Measurements from ENCODE around the gene GDA.

DNA sequence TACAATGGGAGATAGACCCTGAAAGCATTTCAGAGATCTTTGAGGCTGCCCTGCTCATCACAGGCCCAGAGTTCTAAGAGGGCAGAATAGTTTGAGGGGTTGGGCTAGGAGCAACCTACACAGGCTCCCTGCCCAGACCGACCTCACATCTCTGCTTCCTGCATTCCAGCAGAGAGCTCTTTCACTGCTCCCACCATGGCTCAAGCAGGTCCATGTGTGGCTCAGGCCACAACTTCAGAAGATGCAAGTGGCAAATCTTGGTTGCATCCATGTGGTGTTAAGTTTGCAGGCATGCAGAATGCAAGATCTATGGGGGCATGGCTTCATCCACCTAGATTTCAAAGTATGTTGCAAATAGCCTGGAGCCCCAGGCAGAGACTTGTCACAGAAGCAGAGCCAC, 39.0 kb downstream of the GDA start:
- no peak for TF ChIP-seq EP300 (IDR thresholded peaks at IDR 0.05)
- TF ChIP-seq POLR2AphosphoS5 (IDR thresholded peaks at IDR 0.05) = no peak
- TF ChIP-seq, protein P1, sequence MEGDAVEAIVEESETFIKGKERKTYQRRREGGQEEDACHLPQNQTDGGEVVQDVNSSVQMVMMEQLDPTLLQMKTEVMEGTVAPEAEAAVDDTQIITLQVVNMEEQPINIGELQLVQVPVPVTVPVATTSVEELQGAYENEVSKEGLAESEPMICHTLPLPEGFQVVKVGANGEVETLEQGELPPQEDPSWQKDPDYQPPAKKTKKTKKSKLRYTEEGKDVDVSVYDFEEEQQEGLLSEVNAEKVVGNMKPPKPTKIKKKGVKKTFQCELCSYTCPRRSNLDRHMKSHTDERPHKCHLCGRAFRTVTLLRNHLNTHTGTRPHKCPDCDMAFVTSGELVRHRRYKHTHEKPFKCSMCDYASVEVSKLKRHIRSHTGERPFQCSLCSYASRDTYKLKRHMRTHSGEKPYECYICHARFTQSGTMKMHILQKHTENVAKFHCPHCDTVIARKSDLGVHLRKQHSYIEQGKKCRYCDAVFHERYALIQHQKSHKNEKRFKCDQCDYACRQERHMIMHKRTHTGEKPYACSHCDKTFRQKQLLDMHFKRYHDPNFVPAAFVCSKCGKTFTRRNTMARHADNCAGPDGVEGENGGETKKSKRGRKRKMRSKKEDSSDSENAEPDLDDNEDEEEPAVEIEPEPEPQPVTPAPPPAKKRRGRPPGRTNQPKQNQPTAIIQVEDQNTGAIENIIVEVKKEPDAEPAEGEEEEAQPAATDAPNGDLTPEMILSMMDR (IDR thresholded peaks at IDR 0.05) = no peak
- no peak for TF ChIP-seq POLR2A (IDR thresholded peaks at IDR 0.05)
